ENCODE measurements around the gene XPO1.
"Not testable (repeated sequence)": the region's sequence is repeated elsewhere in the genome, so short reads cannot be mapped to it uniquely, and the experiment has no call there.

XPO1 gene, protein sequence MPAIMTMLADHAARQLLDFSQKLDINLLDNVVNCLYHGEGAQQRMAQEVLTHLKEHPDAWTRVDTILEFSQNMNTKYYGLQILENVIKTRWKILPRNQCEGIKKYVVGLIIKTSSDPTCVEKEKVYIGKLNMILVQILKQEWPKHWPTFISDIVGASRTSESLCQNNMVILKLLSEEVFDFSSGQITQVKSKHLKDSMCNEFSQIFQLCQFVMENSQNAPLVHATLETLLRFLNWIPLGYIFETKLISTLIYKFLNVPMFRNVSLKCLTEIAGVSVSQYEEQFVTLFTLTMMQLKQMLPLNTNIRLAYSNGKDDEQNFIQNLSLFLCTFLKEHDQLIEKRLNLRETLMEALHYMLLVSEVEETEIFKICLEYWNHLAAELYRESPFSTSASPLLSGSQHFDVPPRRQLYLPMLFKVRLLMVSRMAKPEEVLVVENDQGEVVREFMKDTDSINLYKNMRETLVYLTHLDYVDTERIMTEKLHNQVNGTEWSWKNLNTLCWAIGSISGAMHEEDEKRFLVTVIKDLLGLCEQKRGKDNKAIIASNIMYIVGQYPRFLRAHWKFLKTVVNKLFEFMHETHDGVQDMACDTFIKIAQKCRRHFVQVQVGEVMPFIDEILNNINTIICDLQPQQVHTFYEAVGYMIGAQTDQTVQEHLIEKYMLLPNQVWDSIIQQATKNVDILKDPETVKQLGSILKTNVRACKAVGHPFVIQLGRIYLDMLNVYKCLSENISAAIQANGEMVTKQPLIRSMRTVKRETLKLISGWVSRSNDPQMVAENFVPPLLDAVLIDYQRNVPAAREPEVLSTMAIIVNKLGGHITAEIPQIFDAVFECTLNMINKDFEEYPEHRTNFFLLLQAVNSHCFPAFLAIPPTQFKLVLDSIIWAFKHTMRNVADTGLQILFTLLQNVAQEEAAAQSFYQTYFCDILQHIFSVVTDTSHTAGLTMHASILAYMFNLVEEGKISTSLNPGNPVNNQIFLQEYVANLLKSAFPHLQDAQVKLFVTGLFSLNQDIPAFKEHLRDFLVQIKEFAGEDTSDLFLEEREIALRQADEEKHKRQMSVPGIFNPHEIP (N-terminal part only)

DNA sequence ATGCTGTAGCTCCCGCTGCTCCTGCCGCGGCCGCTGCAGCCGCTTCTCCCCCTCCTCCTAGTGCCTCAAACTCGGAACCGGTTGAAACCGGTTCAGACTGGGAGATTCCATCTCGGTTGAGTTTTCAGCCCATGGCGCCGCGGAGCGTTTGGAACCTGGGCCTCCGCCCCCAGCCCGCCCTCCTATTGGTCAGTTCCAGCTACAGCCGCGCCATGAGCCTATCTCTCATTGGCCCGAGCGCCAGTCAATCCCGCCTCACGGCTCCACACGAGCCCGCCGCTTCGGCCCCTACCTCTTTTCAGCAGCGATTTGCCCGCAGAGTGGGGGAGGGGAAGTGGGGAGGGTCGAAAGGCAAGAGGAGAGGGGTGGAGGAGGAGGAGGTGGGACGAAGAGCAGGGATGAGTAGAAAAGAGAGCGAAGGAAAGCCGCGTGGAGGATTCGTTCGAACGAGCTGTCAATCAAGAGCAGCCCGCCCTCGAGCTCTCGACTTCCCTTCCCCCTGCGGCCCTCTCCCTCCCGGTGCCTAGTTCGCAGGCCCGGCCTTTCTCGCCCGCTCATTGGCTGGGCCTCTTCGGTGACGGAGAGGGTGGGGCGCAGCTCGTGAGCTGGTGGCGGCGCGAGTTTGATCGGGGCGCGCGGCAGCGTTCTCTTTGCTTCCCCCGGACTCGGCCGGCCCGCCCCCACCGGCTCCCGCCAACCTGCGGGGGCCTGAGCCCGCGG is at the start of gene XPO1:
TSS of gene XPO1 (minus strand) at position 157 of the 720 bp plus-strand sequence. CDS start 4,459 bp downstream, outside the sequence.
- DNase-seq, result peak; percentile 100

DNA sequence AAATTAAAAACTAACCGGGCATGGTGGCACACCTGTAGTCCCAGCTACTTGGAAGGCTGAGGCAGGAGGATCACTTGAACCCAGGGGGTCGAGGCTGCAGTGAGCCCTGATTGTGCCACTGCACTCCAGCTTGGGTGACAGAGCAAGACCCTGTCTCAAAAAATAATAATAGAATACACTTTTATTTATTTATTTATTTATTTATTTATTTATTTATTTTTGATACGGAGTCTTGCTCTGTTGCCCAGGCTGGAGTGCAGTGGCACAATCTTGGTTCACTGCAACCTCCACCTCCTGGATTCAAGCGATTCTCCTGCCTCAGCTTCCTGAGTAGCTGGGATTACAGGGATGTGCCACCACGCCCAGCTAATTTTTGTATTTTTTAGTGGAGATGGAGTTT is 48.8 kb upstream of the XPO1 start:
- DNase-seq, result not testable (repeated sequence)

DNA sequence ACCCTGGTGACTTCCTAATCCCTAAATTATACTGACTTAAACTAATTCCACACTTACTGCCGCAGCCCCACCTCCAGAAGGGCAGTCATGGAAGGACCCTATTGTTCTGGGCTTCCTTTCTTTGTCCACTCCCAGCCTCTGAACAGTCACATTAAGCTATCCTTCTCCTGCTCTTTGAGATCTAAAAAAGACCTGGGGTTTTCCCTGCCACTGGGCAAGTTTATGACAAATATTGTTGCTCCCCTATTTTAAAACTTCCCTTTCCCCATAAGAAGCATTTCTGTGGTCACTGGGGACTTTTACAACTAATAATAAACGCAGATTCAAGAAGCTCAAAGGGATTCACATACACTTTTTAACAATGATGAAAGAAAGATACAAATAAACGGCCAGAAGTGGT is 47.2 kb upstream of the XPO1 start:
- DNase-seq, result no peak

GRCh38 chr2:61584368-61584767 is 46.2 kb upstream of the XPO1 start:
- not testable (repeated sequence) for DNase-seq

GRCh38 chr2:61582165-61582564 is 44.0 kb upstream of the XPO1 start:
- no peak for DNase-seq

GRCh38 chr2:61581716-61582115 is 43.6 kb upstream of the XPO1 start:
- no peak for DNase-seq

DNA sequence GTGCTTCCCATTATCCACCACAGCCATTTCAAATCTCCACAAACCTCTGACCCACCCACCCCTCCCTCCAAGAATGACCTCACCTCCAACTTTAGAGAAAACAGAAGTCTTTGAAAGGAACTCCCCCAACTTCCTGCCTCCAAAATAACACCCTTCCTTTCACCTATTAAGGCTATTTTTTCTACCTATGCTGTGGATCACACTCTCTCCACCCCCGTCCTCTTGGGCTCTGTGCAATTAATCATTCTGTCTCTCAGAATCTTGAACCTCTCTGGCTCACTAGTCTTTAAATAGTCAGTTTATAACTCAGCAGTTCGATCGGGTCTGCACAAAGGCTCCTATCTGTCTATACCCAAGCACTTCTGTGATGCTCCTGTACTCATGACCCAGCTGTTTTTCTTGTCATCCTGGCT is 37.3 kb upstream of the XPO1 start:
- DNase-seq, result no peak

GRCh38 chr2:61566566-61566965 is 28.4 kb upstream of the XPO1 start:
- DNase-seq, result no peak

DNA sequence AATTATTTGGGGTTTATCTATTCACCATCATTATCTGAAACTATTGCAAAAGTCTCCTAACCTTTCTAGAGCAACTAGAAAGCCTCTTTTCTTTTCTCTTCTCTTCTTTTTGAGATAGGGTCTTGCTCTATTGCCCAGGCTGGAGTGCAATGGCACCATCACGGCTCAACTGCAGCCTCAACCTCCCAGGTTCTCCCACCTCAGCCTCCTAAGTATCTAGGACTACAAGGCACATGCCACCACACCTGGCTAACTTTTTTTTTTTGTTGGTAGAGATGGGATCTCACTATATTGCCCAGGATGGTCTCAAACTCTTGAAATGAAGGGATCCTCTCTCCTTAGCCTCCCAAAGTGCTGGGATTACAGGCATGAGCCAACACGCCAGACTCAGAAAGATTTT is 24.5 kb upstream of the XPO1 start:
- no peak for DNase-seq

- DNase-seq, result no peak
Observed at GRCh38 chr2:61558160-61558559, 20.0 kb upstream of the XPO1 start.

DNA sequence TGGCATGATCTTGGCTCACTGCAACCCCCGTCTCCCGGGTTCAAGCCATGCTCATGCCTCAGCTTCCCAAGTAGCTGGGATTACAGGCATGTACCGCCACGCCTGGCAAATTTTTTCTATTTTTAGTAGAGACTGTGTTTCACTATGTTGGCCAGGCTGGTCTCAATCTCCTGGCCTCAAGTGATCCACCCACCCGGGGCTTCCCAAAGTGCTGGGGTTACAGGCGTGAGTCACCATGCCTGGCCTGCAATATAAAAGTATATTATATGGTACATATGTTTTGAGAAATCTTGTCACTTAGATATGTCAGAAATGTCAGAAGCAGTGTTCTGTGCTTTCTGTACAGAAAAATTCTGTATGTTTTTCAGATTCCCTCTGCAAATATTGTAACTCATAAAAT is 19.2 kb upstream of the XPO1 start:
- DNase-seq, result no peak

- no peak for DNase-seq
Observed at GRCh38 chr2:61554604-61555003, 16.4 kb upstream of the XPO1 start.

GRCh38 chr2:61550375-61551209 is 12.4 kb upstream of the XPO1 start:
- no peak for DNase-seq

- no peak for DNase-seq
Observed at GRCh38 chr2:61549546-61549945, 11.4 kb upstream of the XPO1 start.

DNA sequence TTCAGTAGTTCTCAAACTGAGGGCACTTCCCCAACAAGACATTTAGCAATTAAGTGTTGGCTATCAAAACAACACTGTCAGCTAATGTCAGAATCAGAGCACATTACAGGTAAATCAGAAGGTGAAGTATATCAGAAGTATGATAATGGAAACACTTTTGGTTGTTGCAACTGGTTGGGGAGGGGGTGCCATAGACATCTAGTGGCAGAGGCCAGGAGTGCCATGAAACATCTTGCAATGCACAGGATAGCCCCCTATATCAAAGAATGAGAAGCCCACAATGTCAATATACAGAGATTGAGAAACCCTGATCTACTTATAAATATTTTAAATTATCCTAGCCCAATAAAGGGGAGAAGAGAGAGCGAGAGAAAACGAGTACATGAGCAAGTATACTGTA is 4.9 kb upstream of the XPO1 start:
- no peak for DNase-seq

DNA sequence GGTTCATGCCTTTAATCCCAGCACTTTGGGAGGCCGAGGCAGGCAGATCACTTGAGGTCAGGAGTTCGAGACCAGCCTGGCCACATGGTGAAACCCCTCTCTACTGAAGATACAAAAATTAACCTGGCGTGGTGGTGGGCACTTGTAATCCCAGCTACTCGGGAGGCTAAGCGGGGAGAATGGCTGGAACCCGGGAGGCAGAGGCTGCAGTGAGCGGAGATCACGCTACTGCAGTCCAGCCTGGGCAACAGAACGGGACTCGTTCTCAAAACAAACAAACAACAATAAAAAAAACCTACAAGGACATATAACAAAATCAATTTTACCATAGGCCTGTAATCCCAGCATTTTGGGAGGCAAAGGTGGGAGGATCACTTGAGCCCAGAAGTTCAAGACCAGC is 2.0 kb upstream of the XPO1 start:
- not testable (repeated sequence) for DNase-seq

DNA sequence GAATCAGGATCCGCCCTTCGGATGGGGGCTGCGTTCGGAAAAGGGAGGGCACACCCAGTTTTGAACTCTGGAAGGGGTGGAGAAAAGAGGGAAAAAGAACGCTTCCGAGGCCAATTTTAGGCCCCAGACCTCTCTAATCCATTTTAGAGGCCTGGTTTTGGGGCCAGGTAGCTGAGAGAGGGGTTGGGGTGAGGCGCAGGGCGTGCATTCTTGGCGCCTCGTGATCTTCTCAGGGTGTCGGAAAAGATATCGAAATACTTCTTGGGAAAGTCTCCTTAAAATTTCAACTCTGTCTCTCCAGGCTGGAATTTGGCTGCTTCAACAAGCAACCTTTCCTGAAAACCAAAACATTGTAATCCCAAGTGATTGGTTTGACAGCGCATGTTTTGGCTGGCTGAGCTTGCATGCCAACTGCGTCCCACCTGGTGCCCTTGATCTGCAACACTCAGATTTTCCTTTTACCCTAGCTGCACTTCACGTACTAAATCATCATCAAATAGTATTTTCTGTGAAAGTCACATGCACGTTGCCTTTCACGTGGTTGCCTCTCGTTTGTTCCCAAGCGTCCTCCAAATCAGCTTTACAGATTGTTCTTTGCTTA is 864 bp upstream of the XPO1 start:
- DNase-seq, result peak; percentile 53

GRCh38 chr2:61537950-61538199 is 281 bp downstream of the XPO1 start:
- DNase-seq, result no peak

GRCh38 chr2:61537277-61537949 is 743 bp downstream of the XPO1 start:
- no peak for DNase-seq

- DNase-seq, result peak; percentile 79
Observed at GRCh38 chr2:61536572-61537276, 1.4 kb downstream of the XPO1 start.

DNA sequence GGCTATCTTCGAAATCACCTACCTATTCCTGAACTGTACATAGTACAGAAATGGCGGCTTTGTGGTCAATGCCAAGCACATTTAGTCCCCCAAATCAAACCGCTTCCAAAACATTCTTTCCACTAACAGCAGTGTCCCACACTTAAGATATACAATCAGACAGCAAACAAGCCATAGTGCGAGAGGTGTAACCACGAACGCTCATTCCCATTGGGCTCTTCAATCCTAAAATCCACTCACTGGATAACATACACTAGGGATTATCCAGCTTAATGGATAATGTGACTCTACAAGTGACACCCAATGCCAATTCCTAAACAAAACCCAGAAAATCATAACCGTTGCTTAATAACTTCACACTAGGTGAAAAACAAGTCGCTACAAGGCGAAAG is 2.0 kb downstream of the XPO1 start:
- DNase-seq, result no peak
